GM23338 (cell line): ENCODE measurements around the gene GALNT13. TPM values are rescaled to one million over a fixed set of nuclear protein-coding genes. Genes with fewer than 3 reads are reported as not detected.

Source experiments
- ATAC-seq: fragments of 200-7000 bp; cut with Tn5 transposase; 3 replicates; pipeline ENCODE4 v1.9.1; 2020
- DNase-seq: peaks from one replicate; pipeline ENCODE4 v3.0.0-alpha.2; 2015; ENCODE audit warnings: low spot score
- H2AFZ ChIP-seq: fragments of 200-600 bp; sonication (generic); 2 replicates; pipeline ENCODE4 v1.8.0; 2016; ENCODE audit warnings: antibody characterized with exemption, mild to moderate bottlenecking, moderate library complexity
- H3F3A ChIP-seq: fragments of 200-600 bp; sonication (generic); replicated peaks from 2 replicates; pipeline ENCODE4 v1.8.0; 2017; ENCODE audit warnings: antibody characterized with exemption, mixed run types, low read depth
- H3K27ac ChIP-seq: fragments of 200-600 bp; sonication (generic); 2 replicates; pipeline ENCODE4 v1.6.1; 2016; ENCODE audit warnings: low read depth
- H3K27me3 ChIP-seq: fragments of 200-600 bp; sonication (generic); 2 replicates; pipeline ENCODE4 v1.8.0; 2016; ENCODE audit warnings: mild to moderate bottlenecking, mixed run types, moderate library complexity; ENCODE audit not compliant: insufficient read depth
- H3K36me3 ChIP-seq: fragments of 200-600 bp; sonication (generic); 2 replicates; pipeline ENCODE4 v1.8.0; 2016; ENCODE audit warnings: mild to moderate bottlenecking; ENCODE audit not compliant: insufficient read depth
- H3K4me1 ChIP-seq: fragments of 200-600 bp; sonication (generic); 2 replicates; pipeline ENCODE4 v1.8.0; 2016; ENCODE audit warnings: mild to moderate bottlenecking, moderate library complexity; ENCODE audit not compliant: insufficient read depth
- H3K4me2 ChIP-seq: fragments of 200-600 bp; sonication (generic); 2 replicates; pipeline ENCODE4 v1.7.1; 2017; ENCODE audit warnings: mixed run types
- H3K4me3 ChIP-seq: fragments of 200-600 bp; sonication (generic); 2 replicates; pipeline ENCODE4 v1.6.1; 2016; ENCODE audit warnings: mixed run types
- H3K79me2 ChIP-seq: fragments of 200-600 bp; sonication (generic); replicated peaks from 2 replicates; pipeline ENCODE4 v1.8.0; 2017; ENCODE audit warnings: mild to moderate bottlenecking; ENCODE audit not compliant: insufficient read depth
- H3K9me2 ChIP-seq: fragments of 200-600 bp; sonication (generic); 2 replicates; pipeline ENCODE4 v1.8.0; 2017; ENCODE audit not compliant: insufficient read depth
- H4K20me1 ChIP-seq: fragments of 200-600 bp; sonication (generic); replicated peaks from 2 replicates; pipeline ENCODE4 v1.8.0; 2017; ENCODE audit warnings: mild to moderate bottlenecking; ENCODE audit not compliant: insufficient read depth
- H3K27ac Mint-ChIP-seq: 2 replicates; pipeline ENCODE4 v1.8.0; 2020; ENCODE audit warnings: inconsistent platforms, mild to moderate bottlenecking, moderate library complexity, mixed read lengths
- H3K27me3 Mint-ChIP-seq: 3 replicates; pipeline ENCODE4 v1.8.0; 2022; ENCODE audit warnings: low read depth, mild to moderate bottlenecking, moderate library complexity, mixed read lengths, inconsistent platforms; ENCODE audit not compliant: insufficient read depth, poor library complexity
- H3K36me3 Mint-ChIP-seq: 3 replicates; pipeline ENCODE4 v1.8.0; 2021; ENCODE audit warnings: low read depth, mild to moderate bottlenecking, inconsistent platforms, moderate library complexity, mixed read lengths
- H3K4me1 Mint-ChIP-seq: 3 replicates; pipeline ENCODE4 v1.8.0; 2020; ENCODE audit warnings: mild to moderate bottlenecking, inconsistent platforms, mixed read lengths
- H3K4me3 Mint-ChIP-seq: 3 replicates; pipeline ENCODE4 v1.8.0; 2021; ENCODE audit warnings: moderate library complexity, mild to moderate bottlenecking, inconsistent platforms, mixed read lengths
- H3K9me3 Mint-ChIP-seq: 3 replicates; pipeline ENCODE4 v1.8.0; 2020; ENCODE audit warnings: moderate library complexity, mild to moderate bottlenecking, inconsistent platforms, mixed read lengths
- EZH2phosphoT487 ChIP-seq: fragments of 200-600 bp; sonication (generic); IDR thresholded peaks from one replicate; pipeline ENCODE4 v1.8.1; 2018; ENCODE audit warnings: antibody characterized with exemption; ENCODE audit not compliant: unreplicated experiment
- POLR2AphosphoS5 ChIP-seq: IDR thresholded peaks from 2 replicates; pipeline ENCODE4 v1.6.1; 2016; ENCODE audit warnings: antibody characterized with exemption, low read depth
- ZNF114 ChIP-seq: fragments of 250-450 bp; sonication (Bioruptor Pico); IDR thresholded peaks from 2 replicates; pipeline ENCODE4 v1.5.0; 2020; ENCODE audit warnings: mild to moderate bottlenecking, moderate library complexity
- polyA plus RNA-seq: library from polyadenylated mRNA; unstranded; fragments of >200 nt; fragmentation: Nextera tagmentation; extraction: Ambion mirVana; gene quantifications from 2 replicates; pipeline ENCODE4 v1.2.1, GENCODE V29; 2016
- total RNA-seq: library from RNA; depleted of rRNA; stranded (reverse); fragments of >200 nt; shearing (Covaris generic); gene quantifications from 2 replicates; pipeline ENCODE4 v1.2.3, GENCODE V29; 2014
- TF ChIP-seq, protein P1 (sequence below), 2 experiments: fragments of 200-600 bp in 1 of 2; sonication (generic) in 1 of 2; conservative IDR thresholded peaks; 2 replicates each; pipeline versions ENCODE4 v1.5.1 to v1.6.1; 2016 to 2017; ENCODE audit warnings: antibody characterized with exemption in 2 of 2, low read depth in 2 of 2, mild to moderate bottlenecking in 2 of 2, moderate library complexity in 1 of 2
- TF ChIP-seq, protein P2 (sequence below): IDR thresholded peaks from 2 replicates; pipeline ENCODE4 v1.6.1; 2016; ENCODE audit warnings: antibody characterized with exemption

GALNT13 gene
- total and polyA plus RNA-seq, 2 experiments from 2014 or later = 3.5 to 5.2 TPM

DNA sequence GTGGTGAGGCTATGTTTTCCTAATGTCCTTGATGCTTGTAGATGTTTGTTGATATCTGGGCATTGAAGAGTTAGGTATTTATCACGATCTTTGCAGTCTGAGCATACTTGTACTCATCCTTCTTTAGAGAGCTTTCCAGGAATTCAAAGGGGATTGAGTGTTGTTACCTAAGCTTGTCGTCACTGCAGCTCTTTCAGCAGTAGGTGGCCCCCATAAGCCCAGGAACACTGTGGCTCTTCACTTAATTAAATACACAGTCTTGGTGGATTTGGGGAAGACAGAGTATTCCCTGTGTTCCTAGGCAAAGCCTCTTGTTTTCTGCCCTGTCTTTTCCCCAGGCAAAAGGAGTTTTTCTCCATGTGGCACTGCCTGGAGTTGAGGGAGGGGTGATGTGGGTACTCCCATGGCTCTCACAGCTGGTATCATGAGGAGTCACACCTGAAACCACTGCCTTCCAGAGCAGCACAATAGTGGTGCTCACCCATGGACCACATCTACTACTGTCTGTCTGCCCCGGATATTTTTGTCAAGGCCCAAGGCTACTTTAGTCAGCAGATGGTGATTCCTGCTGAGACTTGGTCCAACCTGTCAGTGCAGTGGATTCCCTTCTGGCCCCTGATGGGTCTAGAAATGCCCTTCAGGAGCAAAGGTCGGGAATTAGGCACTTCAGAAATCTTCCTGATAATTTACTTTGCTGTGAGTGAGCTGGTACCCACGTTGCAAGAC is 95.7 kb downstream of the GALNT13 start:
- peak; percentile 20 for DNase-seq

DNA sequence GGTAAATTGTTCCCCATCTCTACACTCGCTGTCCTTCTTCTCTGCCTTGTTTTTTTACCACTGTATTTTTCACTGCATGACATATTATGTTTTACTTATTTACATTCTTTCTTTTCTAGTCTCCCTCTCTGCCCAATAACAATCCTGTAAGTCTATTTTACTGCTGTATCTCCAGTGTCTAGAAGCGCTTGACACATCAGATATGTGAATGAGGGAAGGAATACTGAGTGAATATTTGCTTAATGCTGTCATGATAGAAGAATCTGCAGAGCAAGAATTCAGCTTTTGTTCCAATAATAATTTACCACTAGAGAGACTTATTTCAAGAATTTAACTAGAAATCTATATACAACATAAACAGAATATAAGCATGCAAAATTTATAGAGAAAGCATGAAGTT is 99.5 kb downstream of the GALNT13 start:
- Mint-ChIP-seq H3K4me3 (no peak overlapping the region), H3K36me3 (no peaks in the 10 kb centered on the region), H3K27me3 (no peaks in the 10 kb centered on the region), H3K9me3 (no peaks in the 10 kb centered on the region), H3K4me1 (peaks cover 16% of the 10 kb centered on the region), H3K27ac (no peak overlapping the region)
- TF ChIP-seq, protein P1, sequence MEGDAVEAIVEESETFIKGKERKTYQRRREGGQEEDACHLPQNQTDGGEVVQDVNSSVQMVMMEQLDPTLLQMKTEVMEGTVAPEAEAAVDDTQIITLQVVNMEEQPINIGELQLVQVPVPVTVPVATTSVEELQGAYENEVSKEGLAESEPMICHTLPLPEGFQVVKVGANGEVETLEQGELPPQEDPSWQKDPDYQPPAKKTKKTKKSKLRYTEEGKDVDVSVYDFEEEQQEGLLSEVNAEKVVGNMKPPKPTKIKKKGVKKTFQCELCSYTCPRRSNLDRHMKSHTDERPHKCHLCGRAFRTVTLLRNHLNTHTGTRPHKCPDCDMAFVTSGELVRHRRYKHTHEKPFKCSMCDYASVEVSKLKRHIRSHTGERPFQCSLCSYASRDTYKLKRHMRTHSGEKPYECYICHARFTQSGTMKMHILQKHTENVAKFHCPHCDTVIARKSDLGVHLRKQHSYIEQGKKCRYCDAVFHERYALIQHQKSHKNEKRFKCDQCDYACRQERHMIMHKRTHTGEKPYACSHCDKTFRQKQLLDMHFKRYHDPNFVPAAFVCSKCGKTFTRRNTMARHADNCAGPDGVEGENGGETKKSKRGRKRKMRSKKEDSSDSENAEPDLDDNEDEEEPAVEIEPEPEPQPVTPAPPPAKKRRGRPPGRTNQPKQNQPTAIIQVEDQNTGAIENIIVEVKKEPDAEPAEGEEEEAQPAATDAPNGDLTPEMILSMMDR (conservative IDR thresholded peaks at IDR 0.05; ENCODE audit: low read depth in 2 of 2) = no peak
- no peak for ATAC-seq
- Histone ChIP-seq H3K36me3 (no peaks in the 10 kb centered on the region), H3K27ac (no peak overlapping the region), H3K27me3 (no peaks in the 10 kb centered on the region), H4K20me1 (no peaks in the 10 kb centered on the region), H3K9me2 (no peaks in the 10 kb centered on the region), H2AFZ (no peak overlapping the region), H3F3A (no peaks in the 10 kb centered on the region), H3K4me2 (no peak overlapping the region), H3K79me2 (no peaks in the 10 kb centered on the region), H3K4me3 (no peak overlapping the region), H3K4me1 (no peaks in the 10 kb centered on the region)
- DNase-seq = no peak

More for the DNA sequence above, 95.7 kb downstream of the GALNT13 start:
- Histone ChIP-seq H3K27ac (no peak overlapping the region), H2AFZ (no peak overlapping the region), H3K4me2 (no peak overlapping the region), H4K20me1 (no peaks in the 10 kb centered on the region), H3K4me3 (no peak overlapping the region), H3K4me1 (no peaks in the 10 kb centered on the region), H3K9me2 (no peaks in the 10 kb centered on the region), H3K79me2 (no peaks in the 10 kb centered on the region), H3K27me3 (no peaks in the 10 kb centered on the region), H3K36me3 (no peaks in the 10 kb centered on the region), H3F3A (no peaks in the 10 kb centered on the region)
- H3K27me3 Mint-ChIP-seq = no peaks in the 10 kb centered on the region
- peaks cover 7% of the 10 kb centered on the region for H3K4me1 Mint-ChIP-seq
- H3K9me3 Mint-ChIP-seq = no peaks in the 10 kb centered on the region
- no peak overlapping the region for H3K4me3 Mint-ChIP-seq
- peak; percentile 61 for ATAC-seq
- H3K36me3 Mint-ChIP-seq = no peaks in the 10 kb centered on the region
- no peak overlapping the region; the same call in 1 of the 2 replicates for H3K27ac Mint-ChIP-seq
- TF ChIP-seq, protein P1 (conservative IDR thresholded peaks at IDR 0.05; ENCODE audit: low read depth in 2 of 2) = peak in 1 of 2 experiments; percentile 39; a peak in 2 of 4 replicates
- TF ChIP-seq ZNF114 (CRISPR knock-in tag) = no peak

DNA sequence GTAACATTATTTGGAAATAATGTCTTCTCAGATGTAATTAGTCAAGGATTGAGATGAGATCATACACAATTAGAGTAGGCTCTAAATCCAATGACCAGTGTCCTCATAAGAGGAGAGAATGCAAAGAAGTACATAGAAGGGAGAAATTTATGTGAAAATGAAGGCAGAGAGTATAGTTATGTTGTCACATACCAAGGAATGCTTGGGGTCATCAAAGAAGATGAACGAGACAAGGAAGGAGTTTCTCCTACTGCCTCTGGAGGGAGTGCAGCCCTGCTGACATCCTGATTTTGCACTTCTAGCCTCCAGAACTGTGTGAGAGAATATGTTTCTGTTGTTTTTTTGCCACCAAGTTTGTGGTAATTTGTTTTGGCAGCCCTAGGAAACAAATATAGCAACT is 100.1 kb downstream of the GALNT13 start:
- Histone ChIP-seq H2AFZ (no peak overlapping the region), H3K4me1 (no peaks in the 10 kb centered on the region), H3K27me3 (no peaks in the 10 kb centered on the region), H4K20me1 (no peaks in the 10 kb centered on the region), H3K36me3 (no peaks in the 10 kb centered on the region), H3K9me2 (no peaks in the 10 kb centered on the region), H3K4me3 (no peak overlapping the region), H3F3A (no peaks in the 10 kb centered on the region), H3K4me2 (no peak overlapping the region), H3K27ac (no peak overlapping the region), H3K79me2 (no peaks in the 10 kb centered on the region)
- H3K27me3 Mint-ChIP-seq = no peaks in the 10 kb centered on the region
- DNase-seq = peak; percentile 37
- no peaks in the 10 kb centered on the region for H3K36me3 Mint-ChIP-seq
- no peak overlapping the region for H3K4me3 Mint-ChIP-seq
- H3K27ac Mint-ChIP-seq = no peak overlapping the region
- peak; percentile 76 for ATAC-seq
- no peaks in the 10 kb centered on the region for H3K9me3 Mint-ChIP-seq
- peaks cover 16% of the 10 kb centered on the region for H3K4me1 Mint-ChIP-seq
- TF ChIP-seq EZH2phosphoT487 (no peak), POLR2AphosphoS5 (no peak)
- TF ChIP-seq, protein P1 (conservative IDR thresholded peaks at IDR 0.05; ENCODE audit: low read depth in 2 of 2) = peak; percentile 40 to 52
- TF ChIP-seq, protein P2, sequence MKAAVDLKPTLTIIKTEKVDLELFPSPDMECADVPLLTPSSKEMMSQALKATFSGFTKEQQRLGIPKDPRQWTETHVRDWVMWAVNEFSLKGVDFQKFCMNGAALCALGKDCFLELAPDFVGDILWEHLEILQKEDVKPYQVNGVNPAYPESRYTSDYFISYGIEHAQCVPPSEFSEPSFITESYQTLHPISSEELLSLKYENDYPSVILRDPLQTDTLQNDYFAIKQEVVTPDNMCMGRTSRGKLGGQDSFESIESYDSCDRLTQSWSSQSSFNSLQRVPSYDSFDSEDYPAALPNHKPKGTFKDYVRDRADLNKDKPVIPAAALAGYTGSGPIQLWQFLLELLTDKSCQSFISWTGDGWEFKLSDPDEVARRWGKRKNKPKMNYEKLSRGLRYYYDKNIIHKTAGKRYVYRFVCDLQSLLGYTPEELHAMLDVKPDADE = no peak
